HepG2 (cell line): ENCODE results near the gene C1orf185. TPM values are rescaled to one million over a fixed set of nuclear protein-coding genes. Genes with fewer than 3 reads are reported as not detected.

Source experiments
- ARID3A ChIP-seq: IDR thresholded peaks from 2 replicates; pipeline ENCODE4 v1.6.1; 2012; ENCODE audit warnings: low read depth, low read length, improper control_type of control experiment
- ATF5 ChIP-seq: sonication (generic); formaldehyde crosslinking; IDR thresholded peaks from 2 replicates; pipeline ENCODE4 v1.4.0; 2020; ENCODE audit warnings: mild to moderate bottlenecking, low read depth, missing genetic modification reagents
- CEBPG ChIP-seq: IDR thresholded peaks from 2 replicates; pipeline ENCODE4 v1.6.1; 2016
- ETV6 ChIP-seq: sonication (generic); formaldehyde crosslinking; conservative IDR thresholded peaks from 2 replicates; pipeline ENCODE4 v1.4.0; 2020; ENCODE audit warnings: missing genetic modification reagents
- FOSL1 ChIP-seq: sonication (generic); formaldehyde crosslinking; IDR thresholded peaks from 2 replicates; pipeline ENCODE4 v1.9.0; 2021; ENCODE audit warnings: missing genetic modification reagents, borderline replicate concordance
- FOSL2 ChIP-seq: sonication (generic); formaldehyde crosslinking; IDR thresholded peaks from 2 replicates; pipeline ENCODE4 v1.4.0; 2020; ENCODE audit warnings: missing genetic modification reagents
- GTF2F1 ChIP-seq: fragments of 150-350 bp; IDR thresholded peaks from 2 replicates; pipeline ENCODE4 v1.6.1; 2014; ENCODE audit warnings: low read length
- GZF1 ChIP-seq: sonication (generic); formaldehyde crosslinking; IDR thresholded peaks from 2 replicates; pipeline ENCODE4 v1.5.1; 2020; ENCODE audit warnings: mild to moderate bottlenecking, missing genetic modification reagents
- LRRFIP1 ChIP-seq: sonication (generic); formaldehyde crosslinking; conservative IDR thresholded peaks from 2 replicates; pipeline ENCODE4 v1.4.0; 2020; ENCODE audit warnings: missing genetic modification reagents
- MEF2D ChIP-seq: sonication (generic); formaldehyde crosslinking; IDR thresholded peaks from 2 replicates; pipeline ENCODE4 v1.5.1; 2020; ENCODE audit warnings: mild to moderate bottlenecking, missing genetic modification reagents
- NFKBIZ ChIP-seq: IDR thresholded peaks from 2 replicates; pipeline ENCODE4 v1.6.1; 2018; ENCODE audit warnings: missing genetic modification reagents, missing compliant biosample characterization
- POGK ChIP-seq: sonication (generic); formaldehyde crosslinking; conservative IDR thresholded peaks from 2 replicates; pipeline ENCODE4 v1.8.0; 2022; ENCODE audit warnings: mild to moderate bottlenecking, moderate library complexity, missing genetic modification reagents
- SAFB2 ChIP-seq: sonication (generic); formaldehyde crosslinking; IDR thresholded peaks from 2 replicates; pipeline ENCODE4 v1.5.1; 2020; ENCODE audit warnings: missing genetic modification reagents, low read depth, mild to moderate bottlenecking, borderline replicate concordance
- SP2 ChIP-seq: sonication (generic); formaldehyde crosslinking; IDR thresholded peaks from 2 replicates; pipeline ENCODE4 v1.5.1; 2020; ENCODE audit warnings: mild to moderate bottlenecking, missing genetic modification reagents
- SRSF1 ChIP-seq: fragments of 200-400 bp; formaldehyde crosslinking; optimal IDR thresholded peaks from 2 replicates; pipeline ENCODE3; 2017; ENCODE audit warnings: mild to moderate bottlenecking, low read depth, low read length, moderate library complexity
- U2AF2 ChIP-seq: fragments of 200-400 bp; formaldehyde crosslinking; IDR thresholded peaks from 2 replicates; pipeline ENCODE4 v1.6.1; 2017; ENCODE audit warnings: low read depth, mild to moderate bottlenecking, low read length
- ZMYM3 ChIP-seq: sonication (generic); formaldehyde crosslinking; IDR thresholded peaks from 2 replicates; pipeline ENCODE4 v1.5.1; 2020; ENCODE audit warnings: mild to moderate bottlenecking, missing genetic modification reagents
- ZNF160 ChIP-seq: sonication (generic); formaldehyde crosslinking; IDR thresholded peaks from 2 replicates; pipeline ENCODE4 v1.8.0; 2022; ENCODE audit warnings: mild to moderate bottlenecking, inconsistent platforms, missing genetic modification reagents
- ZNF503 ChIP-seq: sonication (generic); formaldehyde crosslinking; IDR thresholded peaks from 2 replicates; pipeline ENCODE4 v1.4.0; 2020; ENCODE audit warnings: missing genetic modification reagents
- ZNF557 ChIP-seq: sonication (generic); formaldehyde crosslinking; IDR thresholded peaks from 2 replicates; pipeline ENCODE4 v1.4.0; 2020; ENCODE audit warnings: missing genetic modification reagents
- ZNF777 ChIP-seq: sonication (generic); formaldehyde crosslinking; IDR thresholded peaks from 2 replicates; pipeline ENCODE4 v1.4.0; 2020; ENCODE audit warnings: missing genetic modification reagents
- ZNF790 ChIP-seq: sonication (generic); formaldehyde crosslinking; IDR thresholded peaks from 2 replicates; pipeline ENCODE4 v1.8.0; 2022; ENCODE audit warnings: missing genetic modification reagents, mild to moderate bottlenecking, borderline replicate concordance
- ZSCAN29 ChIP-seq: sonication (generic); formaldehyde crosslinking; conservative IDR thresholded peaks from 2 replicates; pipeline ENCODE4 v1.4.0; 2020; ENCODE audit warnings: mild to moderate bottlenecking, missing genetic modification reagents
- polyA plus RNA-seq, 8 experiments: library from polyadenylated mRNA; depleted of rRNA in 3 of 8; stranded (reverse) in 7 of 8; unstranded in 1 of 8; fragments of >200 nt; fragmentation: Illumina TruSeq in 4 of 8; extraction: Trizol in 4 of 8; gene quantifications; 2 replicates each; pipeline versions ENCODE4 v1.2.1 to v1.2.3, GENCODE V29; 2011 to 2016; ENCODE audit warnings: low read depth in 4 of 8, missing spikeins in 1 of 8, mixed read lengths in 1 of 8; ENCODE audit not compliant: insufficient read depth in 1 of 8
- total RNA-seq, 5 experiments: library from RNA; depleted of rRNA; stranded (reverse); fragments of >200 nt; fragmentation: Illumina TruSeq; extraction: Trizol; gene quantifications; 2 replicates each; pipeline ENCODE4 v1.2.3, GENCODE V29; 2016; ENCODE audit warnings: low read depth in 1 of 5

Gene C1orf185
- total and polyA plus RNA-seq, 2 of the 13 experiments (the other 11 are each of a cell fraction or from before 2014, with no cell fraction given): not detected

GRCh38 chr1:51170342-51170741 lies 68.3 kb downstream of the C1orf185 start (continued):
- TF ChIP-seq SP2 (CRISPR knock-in tag) (no peak), NFKBIZ (CRISPR knock-in tag) (no peak), LRRFIP1 (CRISPR knock-in tag) (no peak), ZSCAN29 (CRISPR knock-in tag) (no peak), FOSL1 (no peak), ARID3A (peak; percentile 75), ZNF557 (CRISPR knock-in tag) (no peak), CEBPG (CRISPR knock-in tag) (peak; percentile 92), ZNF503 (CRISPR knock-in tag) (no peak), U2AF2 (no peak), MEF2D (CRISPR knock-in tag) (no peak), ZNF790 (CRISPR knock-in tag) (no peak), FOSL2 (CRISPR knock-in tag) (peak; percentile 61; the same call in 1 of the 2 replicates), ETV6 (CRISPR knock-in tag) (no peak), ZMYM3 (no peak), ZNF160 (CRISPR knock-in tag) (no peak), ZNF777 (CRISPR knock-in tag) (no peak), GZF1 (CRISPR knock-in tag) (no peak), POGK (CRISPR knock-in tag) (no peak), SRSF1 (no peak), ATF5 (CRISPR knock-in tag) (no peak), SAFB2 (no peak), GTF2F1 (no peak)
